Small intestine (tissue), 7 donors: ENCODE measurements around the gene CTSG. TPM values are rescaled to one million over a fixed set of nuclear protein-coding genes. Genes with fewer than 3 reads are reported as not detected.
A peak's percentile ranks its signal among the peaks of the same experiment; 100 is the strongest.
"Not testable (repeated sequence)": the region's sequence is repeated elsewhere in the genome, so short reads cannot be mapped to it uniquely, and the experiment has no call there.

Experiments used
- DNase-seq, 2 donors: peaks; one replicate each; pipeline versions ENCODE4 v3.0.0 to v3.0.0-alpha.2; 2013
- FAIRE-seq: peaks from 2 replicates; lab custom pipeline; 2012; peaks lifted over from hg19 to GRCh38; lab: Jason Lieb, UNC
- H3K27ac ChIP-seq, 3 donors: one replicate each; pipeline ENCODE4 v1.5.1; 2013; ENCODE audit warnings: low read length in 2 of 3, mild to moderate bottlenecking in 2 of 3, control low read depth in 1 of 3, inconsistent platforms in 1 of 3, low read depth in 1 of 3, moderate library complexity in 1 of 3
- H3K27me3 ChIP-seq, 3 donors: one replicate each; pipeline ENCODE4 v1.6.1; 2013; ENCODE audit warnings: low read length in 3 of 3, inconsistent platforms in 1 of 3; ENCODE audit not compliant: control insufficient read depth in 3 of 3, insufficient read depth in 3 of 3
- H3K36me3 ChIP-seq, 3 donors: one replicate each; pipeline ENCODE4 v1.6.1; 2013; ENCODE audit warnings: low read length in 3 of 3, inconsistent platforms in 1 of 3, low read depth in 1 of 3, mild to moderate bottlenecking in 1 of 3, moderate library complexity in 1 of 3; ENCODE audit not compliant: control insufficient read depth in 3 of 3, insufficient read depth in 2 of 3
- H3K4me1 ChIP-seq, 3 donors: one replicate each; pipeline ENCODE4 v1.6.1; 2013; ENCODE audit warnings: low read length in 2 of 3, inconsistent platforms in 1 of 3, low read depth in 1 of 3, mild to moderate bottlenecking in 1 of 3, moderate library complexity in 1 of 3; ENCODE audit not compliant: control insufficient read depth in 3 of 3, insufficient read depth in 2 of 3
- H3K4me3 ChIP-seq, 3 donors: one replicate each; pipeline ENCODE4 v1.5.1; 2013; ENCODE audit warnings: low read length in 3 of 3, control low read depth in 1 of 3, inconsistent platforms in 1 of 3, low read depth in 1 of 3, mild to moderate bottlenecking in 1 of 3, moderate library complexity in 1 of 3
- H3K9me3 ChIP-seq, 2 donors: one replicate each; pipeline ENCODE4 v1.6.1; 2013; ENCODE audit warnings: low read depth in 1 of 2, low read length in 1 of 2; ENCODE audit not compliant: control insufficient read depth in 2 of 2, insufficient read depth in 1 of 2
- WGBS, 3 donors: extraction: QIAGEN DNeasy Blood & Tissue Kit; methylation state at CpG; one replicate each; pipeline ENCODE4 v1.1.7; 2013; 5-methylcytosine and 5-hydroxymethylcytosine counted together
- polyA plus RNA-seq, 4 donors: library from polyadenylated mRNA; stranded (reverse) in 3 of 4; unstranded in 1 of 4; fragments of 200-250 nt in 3 of 4; fragments of 120-200 nt in 1 of 4; gene quantifications; one replicate each; pipeline versions ENCODE4 v1.2.1 to v1.2.3, GENCODE V29; 2013
- donor health status: healthy with polysubstance abuse.
- donor health status: control.
- donor health status: control.
- donor health status: Bipolar disorder and iron deficiency.
- donor health status: healthy.

Gene CTSG
- polyA plus RNA-seq, 4 donors: 0.24 to 2.6 TPM; not detected in 2

- peaks cover 0 to 2% of the 10 kb centered on the region in 2 donors for H3K9me3 ChIP-seq
- no peaks in the 10 kb centered on the region for H3K36me3 ChIP-seq
- peaks cover 0 to 14% (median 2%) of the 10 kb centered on the region in 3 donors for H3K4me1 ChIP-seq
- no peak overlapping the region for H3K27ac ChIP-seq
- H3K4me3 ChIP-seq: no peak overlapping the region
- no peaks in the 10 kb centered on the region for H3K27me3 ChIP-seq
- FAIRE-seq (no peak), DNase-seq (no peak)
- 59 to 82% (median 81%) methylated on average over 3 of the region's 3 CpGs for WGBS, 3 donors
Observed at GRCh38 chr14:24606297-24606696, 30.2 kb upstream of the CTSG start.

GRCh38 chr14:24605435-24606190, 29.6 kb upstream of the CTSG start:
- Histone ChIP-seq H3K4me1 (peaks cover 0 to 14% (median 2%) of the 10 kb centered on the region in 3 donors), H3K4me3 (no peak overlapping the region), H3K27ac (no peak overlapping the region), H3K27me3 (no peaks in the 10 kb centered on the region), H3K36me3 (no peaks in the 10 kb centered on the region), H3K9me3 (peaks cover 0 to 2% of the 10 kb centered on the region in 2 donors)
- 67 to 74% (median 70%) methylated on average over 3 of the region's 3 CpGs for WGBS, 3 donors
- FAIRE-seq (no peak), DNase-seq (peak; percentile 41 to 53)

- H3K27ac ChIP-seq: no peak overlapping the region
- no peak for DNase-seq
- no peaks in the 10 kb centered on the region for H3K4me1 ChIP-seq
- no peaks in the 10 kb centered on the region for H3K36me3 ChIP-seq
- H3K27me3 ChIP-seq: no peaks in the 10 kb centered on the region
- peaks cover 0 to 12% of the 10 kb centered on the region in 2 donors for H3K9me3 ChIP-seq
- H3K4me3 ChIP-seq: no peak overlapping the region
- FAIRE-seq: no peak
Observed at GRCh38 chr14:24597403-24597802, 21.4 kb upstream of the CTSG start.

GRCh38 chr14:24595073-24595808, 19.2 kb upstream of the CTSG start:
- 70 to 80% (median 76%) methylated on average over 3 of the region's 3 CpGs for WGBS, 3 donors
- no peaks in the 10 kb centered on the region for H3K36me3 ChIP-seq
- H3K27me3 ChIP-seq: no peaks in the 10 kb centered on the region
- no peak overlapping the region for H3K27ac ChIP-seq
- peaks cover 0 to 12% of the 10 kb centered on the region in 2 donors for H3K9me3 ChIP-seq
- DNase-seq (no peak), FAIRE-seq (no peak)
- H3K4me1 ChIP-seq: no peaks in the 10 kb centered on the region
- no peak overlapping the region for H3K4me3 ChIP-seq

- not testable (repeated sequence) for H3K4me3 ChIP-seq, H3K4me1 ChIP-seq, DNase-seq, H3K27ac ChIP-seq, H3K36me3 ChIP-seq, FAIRE-seq, H3K27me3 ChIP-seq
- WGBS, 3 donors: 68 to 84% (median 83%) methylated on average over 2 of the region's 2 CpGs
- H3K9me3 ChIP-seq: peaks cover 0 to 11% of the 10 kb centered on the region in 2 donors
Observed at GRCh38 chr14:24591004-24591403, 15.0 kb upstream of the CTSG start.

GRCh38 chr14:24584402-24584801, 8.4 kb upstream of the CTSG start:
- H3K36me3 ChIP-seq, H3K4me3 ChIP-seq, H3K4me1 ChIP-seq, DNase-seq, H3K27me3 ChIP-seq, FAIRE-seq, H3K27ac ChIP-seq, H3K9me3 ChIP-seq: not testable (repeated sequence)
- WGBS, 3 donors: 84 to 90% (median 84%) methylated on average over 2 to 3 of the region's 3 CpGs

GRCh38 chr14:24578558-24578957, 2.5 kb upstream of the CTSG start:
- H3K9me3 ChIP-seq: no peaks in the 10 kb centered on the region
- H3K36me3 ChIP-seq: no peaks in the 10 kb centered on the region
- H3K4me1 ChIP-seq: no peaks in the 10 kb centered on the region
- H3K4me3 ChIP-seq: no peak overlapping the region
- H3K27ac ChIP-seq: no peak overlapping the region
- DNase-seq: no peak
- WGBS, 3 donors: 70 to 78% (median 75%) methylated on average over 2 of the region's 2 CpGs
- H3K27me3 ChIP-seq: no peaks in the 10 kb centered on the region
- no peak for FAIRE-seq

- Histone ChIP-seq H3K36me3 (no peaks in the 10 kb centered on the region), H3K27me3 (no peaks in the 10 kb centered on the region), H3K9me3 (no peaks in the 10 kb centered on the region), H3K4me3 (no peak overlapping the region), H3K27ac (no peak overlapping the region), H3K4me1 (no peaks in the 10 kb centered on the region)
- no peak for DNase-seq
- WGBS, 3 donors: 63 to 73% (median 69%) methylated on average over 5 of the region's 5 CpGs
- no peak for FAIRE-seq
Observed at GRCh38 chr14:24576771-24577170, 721 bp upstream of the CTSG start.
